HK-2 (cell line): Measurements from ENCODE around the gene HDGFL1.

Experiments
- DNase-seq: peaks from one replicate; pipeline ENCODE4 v3.0.0-alpha.2; 2018; ENCODE audit not compliant: unreplicated experiment

The HDGFL1 gene

GRCh38 chr6:22590423-22590822 is 21.1 kb downstream of the HDGFL1 start:
- DNase-seq, result no peak

GRCh38 chr6:22593895-22594294 is 24.5 kb downstream of the HDGFL1 start:
- DNase-seq, result no peak

GRCh38 chr6:22596011-22596410 is 26.6 kb downstream of the HDGFL1 start:
- DNase-seq, result no peak

- DNase-seq, result no peak
These were observed 29.0 kb downstream of the HDGFL1 start for GRCh38 chr6:22598339-22598738.

GRCh38 chr6:22600059-22600458 is 30.7 kb downstream of the HDGFL1 start:
- no peak for DNase-seq

- DNase-seq, result no peak
These were observed 32.6 kb downstream of the HDGFL1 start for GRCh38 chr6:22601984-22602383.

- DNase-seq, result no peak
These were observed 36.4 kb downstream of the HDGFL1 start for GRCh38 chr6:22605736-22606135.

- no peak for DNase-seq
These were observed 40.8 kb downstream of the HDGFL1 start for GRCh38 chr6:22610127-22610526.

GRCh38 chr6:22612236-22612635 is 42.9 kb downstream of the HDGFL1 start:
- no peak for DNase-seq

- DNase-seq, result no peak
These were observed 43.7 kb downstream of the HDGFL1 start for GRCh38 chr6:22613051-22613450.

GRCh38 chr6:22613695-22614094 is 44.3 kb downstream of the HDGFL1 start:
- no peak for DNase-seq

- DNase-seq, result no peak
These were observed 45.2 kb downstream of the HDGFL1 start for GRCh38 chr6:22614547-22614946.

- no peak for DNase-seq
These were observed 51.7 kb downstream of the HDGFL1 start for GRCh38 chr6:22621028-22621427.
